Urinary bladder (tissue), 4 donors: ENCODE results near the gene CYP11A1. TPM values are rescaled to one million over a fixed set of nuclear protein-coding genes. Genes with fewer than 3 reads are reported as not detected.

Experiments used
- DNase-seq: peaks from one replicate; pipeline ENCODE4 v3.0.0-alpha.2; 2015; ENCODE audit errors: extremely low spot score
- H3K27ac ChIP-seq: one replicate; pipeline ENCODE4 v1.5.1; 2013; ENCODE audit warnings: low read depth, mild to moderate bottlenecking, moderate library complexity
- H3K36me3 ChIP-seq: one replicate; pipeline ENCODE4 v1.6.1; 2013; ENCODE audit warnings: mild to moderate bottlenecking, moderate library complexity; ENCODE audit not compliant: insufficient read depth
- H3K4me1 ChIP-seq: one replicate; pipeline ENCODE4 v1.6.1; 2013; ENCODE audit warnings: mild to moderate bottlenecking, moderate library complexity; ENCODE audit not compliant: insufficient read depth
- H3K4me3 ChIP-seq: one replicate; pipeline ENCODE4 v1.5.1; 2013; ENCODE audit warnings: low read depth, low read length
- WGBS: extraction: QIAGEN DNeasy Blood & Tissue Kit; methylation state at CpG from one replicate; pipeline ENCODE4 v1.1.7; 2013; 5-methylcytosine and 5-hydroxymethylcytosine counted together
- polyA plus RNA-seq: library from polyadenylated mRNA; stranded (reverse); fragments of 200-250 nt; gene quantifications from one replicate; pipeline ENCODE4 v1.2.3, GENCODE V29; 2013
- total RNA-seq: library from RNA; depleted of rRNA; stranded (reverse); fragments of >200 nt; gene quantifications from one replicate; pipeline ENCODE4 v1.2.3, GENCODE V29; 2014
- donor health status: healthy with polysubstance abuse.
- donor health status: healthy.

The CYP11A1 gene
- total and polyA plus RNA-seq, 2 donors = 0.21 to 0.38 TPM

DNA sequence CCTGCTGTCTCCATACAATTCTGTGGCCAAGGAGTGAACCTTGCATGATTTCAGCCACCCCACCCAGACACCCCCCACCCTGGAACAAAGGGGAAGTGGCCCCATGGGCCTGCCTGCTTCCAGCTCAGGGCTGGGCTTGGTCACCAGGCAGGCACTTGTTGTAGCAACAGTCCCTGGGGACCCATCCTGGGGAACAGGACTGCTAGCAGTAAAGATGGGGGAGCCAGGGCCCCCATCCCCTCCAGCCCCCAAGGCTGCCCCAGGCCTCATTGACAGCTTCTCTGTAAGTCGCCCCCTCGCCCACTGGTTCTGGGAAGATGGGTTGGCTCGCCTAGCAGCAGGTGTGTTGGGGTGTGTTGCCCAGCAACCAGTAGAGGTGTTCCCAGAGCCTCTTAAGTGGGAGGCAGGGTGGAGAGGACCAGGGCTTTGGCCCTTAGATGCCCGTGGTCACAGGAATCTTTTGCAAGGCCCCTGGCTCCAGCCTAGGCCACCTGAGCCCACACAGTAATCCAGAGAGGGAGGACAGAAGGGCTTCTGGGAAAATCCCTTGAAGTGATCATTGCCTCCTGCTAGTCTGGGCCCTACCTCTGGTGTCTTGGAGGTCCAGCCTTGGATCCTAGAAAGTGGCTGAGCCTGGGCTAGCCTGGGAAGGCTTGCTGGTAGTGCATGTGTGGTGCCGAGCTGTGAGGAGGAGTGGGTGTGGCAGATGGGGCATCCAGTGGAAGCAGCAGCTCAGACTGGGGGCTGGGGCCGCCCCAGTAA is 48.9 kb downstream of the CYP11A1 start:
- Histone ChIP-seq H3K27ac (no peak overlapping the region), H3K4me1 (no peaks in the 10 kb centered on the region), H3K36me3 (no peaks in the 10 kb centered on the region), H3K4me3 (no peak overlapping the region)
- DNase-seq = no peak
- 88% methylated on average over 6 of the region's 6 CpGs for WGBS

DNA sequence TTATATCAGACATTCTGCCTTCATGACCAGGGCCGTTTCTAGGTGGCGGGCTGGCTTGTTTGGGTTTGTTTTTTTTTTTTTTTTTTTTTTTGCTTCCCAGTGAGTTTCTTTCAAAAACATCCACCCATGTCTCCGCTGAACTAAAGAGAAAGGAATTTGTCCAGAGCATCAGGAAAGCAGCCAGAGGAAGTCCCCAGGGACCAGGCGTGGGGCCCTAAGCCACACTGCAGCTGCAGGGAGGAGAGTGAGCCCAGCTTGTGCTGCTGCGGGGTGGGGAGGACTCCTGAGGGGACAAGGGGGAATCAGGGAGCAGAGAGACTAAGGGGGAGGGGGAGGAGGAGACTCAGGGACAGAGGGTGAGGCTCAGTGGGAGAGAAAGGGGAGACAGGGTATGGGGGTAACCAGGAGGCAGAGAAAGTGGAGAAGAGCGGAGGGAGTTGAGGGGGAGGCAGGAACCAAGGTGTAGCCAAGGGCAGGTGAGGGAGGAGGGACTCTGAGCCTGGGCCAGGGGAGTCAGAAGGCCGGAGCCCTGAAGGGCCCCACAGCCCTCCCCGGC is 49.5 kb downstream of the CYP11A1 start:
- no peak overlapping the region for H3K4me3 ChIP-seq
- no peaks in the 10 kb centered on the region for H3K36me3 ChIP-seq
- H3K4me1 ChIP-seq = no peaks in the 10 kb centered on the region
- H3K27ac ChIP-seq = peak overlapping the region; percentile 39
- 38% methylated on average over 8 of the region's 8 CpGs for WGBS
- DNase-seq = peak; percentile 61

DNA sequence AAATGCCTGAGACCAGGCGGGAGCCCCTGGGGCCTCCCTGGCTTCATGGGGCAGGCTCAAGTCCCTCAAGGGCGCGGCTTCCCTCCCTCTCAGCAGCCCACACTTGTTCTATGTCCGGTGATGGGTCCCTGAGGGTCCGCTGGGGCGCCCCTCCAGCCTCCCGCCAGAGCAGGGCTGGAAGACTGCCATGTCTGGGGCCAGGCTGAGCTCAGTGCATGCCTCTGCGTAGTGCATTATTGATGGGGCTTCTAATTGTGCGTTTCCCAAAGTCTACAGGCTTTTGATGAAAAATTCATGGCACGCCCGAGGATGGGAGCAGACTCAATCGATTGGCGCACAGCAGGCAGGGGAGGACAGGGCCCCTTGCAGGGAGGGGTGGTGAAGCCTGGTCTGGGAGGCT is 51.3 kb downstream of the CYP11A1 start:
- 55% methylated on average over 13 of the region's 13 CpGs for WGBS
- no peak for DNase-seq
- Histone ChIP-seq H3K27ac (no peak overlapping the region), H3K4me1 (no peaks in the 10 kb centered on the region), H3K36me3 (no peaks in the 10 kb centered on the region), H3K4me3 (no peak overlapping the region)

GRCh38 chr15:74315626-74316025 is 51.8 kb downstream of the CYP11A1 start:
- no peaks in the 10 kb centered on the region for H3K4me1 ChIP-seq
- no peaks in the 10 kb centered on the region for H3K36me3 ChIP-seq
- no peak overlapping the region for H3K4me3 ChIP-seq
- no peak for DNase-seq
- 70% methylated on average over 5 of the region's 5 CpGs for WGBS
- H3K27ac ChIP-seq = no peak overlapping the region

DNA sequence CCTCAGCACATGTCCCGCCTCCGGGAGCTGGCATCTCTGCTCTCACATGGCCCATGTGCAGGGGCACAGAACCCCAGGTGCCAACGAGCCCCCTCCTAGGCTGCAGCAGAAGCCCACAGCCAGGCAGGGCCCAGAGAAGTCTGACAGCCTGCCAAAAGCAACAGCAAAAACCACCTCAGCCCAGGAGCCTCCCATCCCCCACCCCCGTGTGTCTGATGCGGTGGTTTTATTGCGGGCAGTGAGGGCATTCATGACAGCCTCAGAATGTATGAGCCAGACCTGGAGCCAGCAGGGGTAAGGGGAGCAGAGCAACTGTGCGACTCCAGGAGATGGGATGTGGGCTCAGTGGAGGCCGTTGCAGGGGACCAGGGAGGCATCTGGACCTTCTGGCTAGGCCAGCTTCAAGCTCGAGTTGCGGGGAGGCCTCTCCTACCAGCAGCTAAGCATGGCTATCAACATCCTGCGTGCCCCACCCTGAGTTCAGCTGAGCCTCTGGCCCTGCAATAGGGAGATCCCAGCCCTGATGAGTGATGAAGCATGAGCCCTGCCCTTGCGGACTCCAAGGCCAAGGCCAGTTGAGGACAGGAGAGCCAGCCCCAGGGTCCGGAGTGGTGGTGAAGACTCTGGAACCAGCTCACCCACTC is 52.5 kb downstream of the CYP11A1 start:
- Histone ChIP-seq H3K27ac (no peak overlapping the region), H3K4me1 (no peaks in the 10 kb centered on the region), H3K36me3 (no peaks in the 10 kb centered on the region), H3K4me3 (no peak overlapping the region)
- no peak for DNase-seq
- 71% methylated on average over 13 of the region's 13 CpGs for WGBS

DNA sequence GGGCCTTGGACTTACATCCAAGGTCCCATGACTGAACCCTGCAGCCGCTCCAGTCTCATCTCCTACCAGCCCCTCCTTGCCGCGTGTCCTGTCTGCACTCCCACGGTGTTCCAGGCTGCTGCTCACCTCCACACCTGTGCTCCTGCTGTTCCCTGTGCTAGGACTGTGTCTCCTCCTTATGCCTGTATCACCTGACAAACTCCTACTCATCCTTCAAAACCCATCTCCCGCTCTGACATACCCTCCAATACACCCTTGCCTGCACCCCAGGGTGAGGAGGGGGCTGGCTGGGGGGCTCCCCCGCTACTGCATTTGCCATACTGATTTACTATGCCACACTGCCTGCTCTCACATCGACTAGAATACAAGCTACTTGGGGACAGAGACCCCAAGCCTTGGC is 53.6 kb downstream of the CYP11A1 start:
- Histone ChIP-seq H3K4me1 (no peaks in the 10 kb centered on the region), H3K4me3 (no peak overlapping the region), H3K27ac (no peak overlapping the region), H3K36me3 (no peaks in the 10 kb centered on the region)
- WGBS = 91% methylated on average over 7 of the region's 7 CpGs
- DNase-seq = no peak

DNA sequence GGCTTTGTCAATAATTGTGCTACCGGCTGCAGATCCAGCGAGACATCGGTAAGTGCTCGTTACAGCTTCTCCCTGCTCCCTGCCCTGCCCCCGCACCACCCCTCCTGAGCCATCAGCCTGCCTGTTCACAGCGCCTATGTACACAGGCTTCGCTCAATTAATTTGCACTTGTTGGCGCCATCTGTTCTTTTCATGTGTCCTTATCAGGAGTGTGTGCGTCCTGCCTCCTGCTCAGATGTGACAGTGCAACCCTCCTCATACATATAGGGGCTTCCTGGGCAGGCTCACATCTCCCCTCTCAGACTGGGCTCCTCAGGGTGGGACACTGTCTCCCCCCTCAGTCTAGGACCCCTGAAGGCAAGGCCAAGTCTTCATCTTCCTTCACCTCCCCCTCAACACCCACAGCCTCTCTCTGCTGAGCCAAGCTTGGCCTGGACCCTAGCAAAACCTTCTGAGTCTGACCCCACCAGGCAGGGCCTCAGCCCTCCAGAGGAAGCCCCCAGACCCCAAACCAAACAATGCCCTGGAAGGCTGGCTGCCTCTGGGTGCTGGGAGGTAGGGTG is 54.9 kb downstream of the CYP11A1 start:
- no peak for DNase-seq

GRCh38 chr15:74311734-74312444 is 55.6 kb downstream of the CYP11A1 start:
- DNase-seq = no peak
- 64% methylated on average over 13 of the region's 13 CpGs for WGBS
- Histone ChIP-seq H3K36me3 (no peaks in the 10 kb centered on the region), H3K4me3 (no peak overlapping the region), H3K4me1 (no peaks in the 10 kb centered on the region), H3K27ac (no peak overlapping the region)

More for the DNA sequence above, 54.9 kb downstream of the CYP11A1 start:
- WGBS = 78% methylated on average over 9 of the region's 9 CpGs
- Histone ChIP-seq H3K4me3 (no peak overlapping the region), H3K27ac (no peak overlapping the region), H3K36me3 (no peaks in the 10 kb centered on the region), H3K4me1 (no peaks in the 10 kb centered on the region)

DNA sequence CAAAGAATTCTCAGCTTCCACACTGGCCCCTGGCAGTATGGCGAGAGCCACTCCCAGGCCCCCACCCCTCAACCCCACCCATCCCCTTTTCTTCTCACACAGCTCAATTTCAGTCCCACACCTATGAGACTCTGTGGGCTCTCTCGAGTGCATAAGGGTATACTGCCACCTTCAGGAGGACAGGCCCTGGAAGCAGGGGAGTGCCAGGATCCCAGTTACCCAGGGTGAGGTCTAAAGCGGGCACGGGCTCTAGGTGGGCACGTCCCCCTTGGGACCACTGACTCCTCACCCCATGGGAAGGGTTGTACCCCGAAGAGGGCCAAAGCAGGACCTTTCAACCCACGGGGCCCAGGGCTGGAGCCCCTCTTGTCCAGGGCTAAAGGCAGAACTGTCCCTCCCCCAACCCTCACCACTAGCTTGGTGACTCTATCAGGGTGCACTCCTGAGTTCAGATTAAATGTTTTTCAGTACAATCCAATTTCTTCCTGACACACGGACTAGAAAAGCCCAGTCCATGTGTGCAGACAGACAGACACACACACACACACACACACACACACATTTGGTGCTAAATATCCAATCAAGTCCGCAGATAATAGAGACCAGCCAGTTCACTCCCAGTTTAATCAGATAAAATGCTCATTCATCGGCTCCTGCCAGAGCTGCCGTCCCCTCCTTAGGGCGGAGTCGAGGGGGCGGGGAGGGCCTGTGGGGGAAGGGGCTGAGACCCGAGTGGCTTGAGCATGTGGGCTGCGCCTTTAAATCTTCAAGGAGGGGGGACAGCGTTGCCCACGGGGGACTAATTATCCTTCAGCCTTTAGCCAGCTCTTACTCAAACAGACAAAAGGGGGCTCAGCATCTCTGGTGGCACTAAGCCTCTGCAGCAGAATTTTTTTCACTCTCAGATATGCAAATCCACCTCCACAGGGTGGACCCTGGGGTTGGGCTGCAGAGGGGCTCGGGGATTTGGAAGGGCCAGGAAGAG is 59.3 kb downstream of the CYP11A1 start:
- DNase-seq = no peak
- Histone ChIP-seq H3K4me3 (no peak overlapping the region), H3K36me3 (no peaks in the 10 kb centered on the region), H3K4me1 (no peaks in the 10 kb centered on the region), H3K27ac (no peak overlapping the region)
- 11% methylated on average over 19 of the region's 19 CpGs for WGBS

DNA sequence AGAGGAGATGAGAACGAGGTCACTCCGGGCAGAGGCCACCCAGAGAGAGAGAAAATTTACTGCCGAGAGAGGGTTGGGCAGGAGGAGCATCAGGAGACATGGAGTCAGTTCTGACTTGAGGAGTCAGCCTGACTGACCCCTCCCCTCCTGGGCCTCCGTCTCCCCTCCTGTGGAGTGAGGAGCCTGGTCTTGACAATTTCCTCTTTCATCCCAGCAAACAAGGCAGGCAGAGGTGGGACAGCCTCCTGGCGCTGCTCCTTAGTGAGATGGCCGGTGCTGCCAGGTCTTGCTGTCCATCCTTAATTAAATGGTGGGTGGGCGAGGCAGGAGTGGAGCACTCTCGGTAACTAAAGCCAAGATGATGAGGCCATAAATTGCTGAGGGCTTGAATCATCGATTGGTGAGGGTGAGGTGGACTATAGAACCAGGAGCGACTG is 60.6 kb downstream of the CYP11A1 start:
- Histone ChIP-seq H3K36me3 (no peaks in the 10 kb centered on the region), H3K4me3 (no peak overlapping the region), H3K27ac (no peak overlapping the region), H3K4me1 (no peaks in the 10 kb centered on the region)
- DNase-seq = no peak
- 43% methylated on average over 10 of the region's 10 CpGs for WGBS

GRCh38 chr15:74305687-74306086 is 61.8 kb downstream of the CYP11A1 start:
- DNase-seq = no peak
- no peaks in the 10 kb centered on the region for H3K36me3 ChIP-seq
- H3K4me1 ChIP-seq = no peaks in the 10 kb centered on the region
- no peak overlapping the region for H3K4me3 ChIP-seq
- H3K27ac ChIP-seq = no peak overlapping the region
- 81% methylated on average over 7 of the region's 7 CpGs for WGBS

GRCh38 chr15:74304431-74304830 is 63.0 kb downstream of the CYP11A1 start:
- Histone ChIP-seq H3K4me3 (no peak overlapping the region), H3K36me3 (no peaks in the 10 kb centered on the region), H3K4me1 (no peaks in the 10 kb centered on the region), H3K27ac (no peak overlapping the region)
- no peak for DNase-seq
- WGBS = 50% methylated on average over 12 of the region's 12 CpGs
